OCI-LY3 (cell line): ENCODE data around the gene MOB3C.

Experiments
- H2AFZ ChIP-seq: fragments of 200-600, 300-600 bp; shearing (Covaris generic); 2 replicates; pipeline ENCODE4 v1.6.0; 2014; ENCODE audit warnings: antibody characterized with exemption, low read depth, low read length
- H3K27ac ChIP-seq: fragments of 200-600, 300-600 bp; sonication (generic); 2 replicates; pipeline ENCODE4 v1.5.1; 2014; ENCODE audit warnings: mild to moderate bottlenecking, low read length, moderate library complexity, mixed read lengths
- H3K27me3 ChIP-seq: fragments of 200-600, 300-600 bp; sonication (generic); 2 replicates; pipeline ENCODE4 v1.6.1; 2014; ENCODE audit warnings: low read depth, low read length, mixed read lengths
- H3K36me3 ChIP-seq: fragments of 200-600, 300-600 bp; sonication (generic); replicated peaks from 2 replicates; pipeline ENCODE3; 2014; ENCODE audit warnings: low read depth, low read length, mixed read lengths
- H3K4me1 ChIP-seq: fragments of 300-600, 200-600 bp; sonication (generic); 2 replicates; pipeline ENCODE4 v1.6.1; 2014; ENCODE audit warnings: low read length, mixed read lengths
- H3K4me2 ChIP-seq: fragments of 200-600, 300-600 bp; sonication (generic); 2 replicates; pipeline ENCODE4 v1.6.1; 2014; ENCODE audit warnings: low read length, mixed read lengths
- H3K4me3 ChIP-seq: fragments of 300-600, 200-600 bp; sonication (generic); 2 replicates; pipeline ENCODE4 v1.5.1; 2014; ENCODE audit warnings: antibody characterized with exemption, mild to moderate bottlenecking, low read length, moderate library complexity
- H3K79me2 ChIP-seq: fragments of 300-600, 200-600 bp; shearing (Covaris generic); 2 replicates; pipeline ENCODE4 v1.6.1; 2014; ENCODE audit warnings: mild to moderate bottlenecking, low read length, mixed read lengths
- H3K9ac ChIP-seq: fragments of 300-600, 200-600 bp; shearing (Covaris generic); 2 replicates; pipeline ENCODE4 v1.6.0; 2014; ENCODE audit warnings: mild to moderate bottlenecking, low read length, moderate library complexity
- H3K9me3 ChIP-seq: fragments of 200-600, 300-600 bp; shearing (Covaris generic); 2 replicates; pipeline ENCODE4 v1.6.1; 2014; ENCODE audit warnings: low read length, mixed read lengths; ENCODE audit not compliant: insufficient read depth
- H4K20me1 ChIP-seq: fragments of 200-600, 300-600 bp; sonication (generic); 2 replicates; pipeline ENCODE4 v1.6.1; 2016; ENCODE audit warnings: low read length, mixed read lengths; ENCODE audit not compliant: insufficient read depth
- CTCF ChIP-seq: fragments of 200-600, 300-600 bp; sonication (generic); IDR thresholded peaks from 2 replicates; pipeline ENCODE4 v1.5.1; 2014; ENCODE audit warnings: antibody characterized with exemption, low read length, low read depth
- EZH2phosphoT487 ChIP-seq: fragments of 200-600 bp; shearing (Covaris generic); IDR thresholded peaks from 2 replicates; pipeline ENCODE4 v1.6.1; 2018; ENCODE audit warnings: antibody characterized with exemption, mixed run types, low read depth

MOB3C gene

GRCh38 chr1:46611691-46612221 lies 4.9 kb downstream of the MOB3C start:
- Histone ChIP-seq H3K9ac (no peak overlapping the region), H3K4me2 (no peak overlapping the region), H3K27ac (no peak overlapping the region), H3K4me1 (peaks cover 6% of the 10 kb centered on the region; the same call in 1 of the 2 replicates), H3K27me3 (no peaks in the 10 kb centered on the region), H2AFZ (no peak overlapping the region), H3K4me3 (no peak overlapping the region), H3K36me3 (no peaks in the 10 kb centered on the region), H3K9me3 (no peaks in the 10 kb centered on the region), H4K20me1 (no peaks in the 10 kb centered on the region), H3K79me2 (no peaks in the 10 kb centered on the region)
- no peak for TF ChIP-seq EZH2phosphoT487
- TF ChIP-seq CTCF: no peak

- H3K9ac ChIP-seq: no peak overlapping the region
- H3K4me2 ChIP-seq: no peak overlapping the region
- H2AFZ ChIP-seq: no peak overlapping the region
- no peaks in the 10 kb centered on the region for H4K20me1 ChIP-seq
- H3K36me3 ChIP-seq: no peaks in the 10 kb centered on the region
- no peaks in the 10 kb centered on the region for H3K79me2 ChIP-seq
- H3K4me3 ChIP-seq: no peak overlapping the region
- no peaks in the 10 kb centered on the region for H3K9me3 ChIP-seq
- H3K4me1 ChIP-seq: peaks cover 10% of the 10 kb centered on the region; the same call in 1 of the 2 replicates
- TF ChIP-seq CTCF: no peak
- no peak for TF ChIP-seq EZH2phosphoT487
- H3K27ac ChIP-seq: no peak overlapping the region
- H3K27me3 ChIP-seq: no peaks in the 10 kb centered on the region
These were observed 9.1 kb downstream of the MOB3C start for GRCh38 chr1:46607345-46608130.

GRCh38 chr1:46606255-46606965 lies 10.2 kb downstream of the MOB3C start:
- H2AFZ ChIP-seq: no peak overlapping the region
- H4K20me1 ChIP-seq: no peaks in the 10 kb centered on the region
- H3K27me3 ChIP-seq: no peaks in the 10 kb centered on the region
- no peaks in the 10 kb centered on the region for H3K79me2 ChIP-seq
- H3K27ac ChIP-seq: no peak overlapping the region
- H3K4me3 ChIP-seq: no peak overlapping the region
- no peak overlapping the region for H3K4me2 ChIP-seq
- H3K4me1 ChIP-seq: peaks cover 10% of the 10 kb centered on the region; the same call in 1 of the 2 replicates
- no peaks in the 10 kb centered on the region for H3K9me3 ChIP-seq
- no peak overlapping the region for H3K9ac ChIP-seq
- no peaks in the 10 kb centered on the region for H3K36me3 ChIP-seq
- TF ChIP-seq EZH2phosphoT487: no peak
- no peak for TF ChIP-seq CTCF

- no peak overlapping the region for H3K4me3 ChIP-seq
- H3K9ac ChIP-seq: no peak overlapping the region
- H3K27me3 ChIP-seq: no peaks in the 10 kb centered on the region
- no peak overlapping the region for H3K27ac ChIP-seq
- H3K4me1 ChIP-seq: peaks cover 10% of the 10 kb centered on the region; the same call in 1 of the 2 replicates
- no peaks in the 10 kb centered on the region for H3K79me2 ChIP-seq
- no peak for TF ChIP-seq EZH2phosphoT487
- TF ChIP-seq CTCF: no peak
- H4K20me1 ChIP-seq: no peaks in the 10 kb centered on the region
- H3K36me3 ChIP-seq: no peaks in the 10 kb centered on the region
- no peak overlapping the region for H2AFZ ChIP-seq
- no peaks in the 10 kb centered on the region for H3K9me3 ChIP-seq
- H3K4me2 ChIP-seq: no peak overlapping the region
These were observed 11.4 kb downstream of the MOB3C start for GRCh38 chr1:46605232-46605631.
